Heart right ventricle (tissue), 16 donors: ENCODE results near the gene RPUSD4. TPM values are rescaled to one million over a fixed set of nuclear protein-coding genes. Genes with fewer than 3 reads are reported as not detected.
A peak's percentile ranks its signal among the peaks of the same experiment; 100 is the strongest.

Experiments used
- ATAC-seq, 8 donors: fragments of 200-7000 bp; cut with Tn5 transposase; one replicate each; pipeline ENCODE4 v1.9.1; 2020; ENCODE audit warnings: mild to moderate bottlenecking in 8 of 8, moderate library complexity in 8 of 8, moderate number of reproducible peaks in 1 of 8
- DNase-seq, 2 donors: peaks; one replicate each; pipeline ENCODE4 v3.0.0-alpha.2; 2020
- H3K27ac ChIP-seq, 10 donors: fragments of 200-600 bp; sonication (generic) in 2 of 10; one replicate each; pipeline versions ENCODE4 v1.5.0 to v1.8.0; 2020 to 2022; ENCODE audit warnings: mild to moderate bottlenecking in 3 of 10
- H3K27me3 ChIP-seq, 7 donors: fragments of 200-600 bp; one replicate each; pipeline ENCODE4 v1.8.0; 2021 to 2022; ENCODE audit warnings: mild to moderate bottlenecking in 2 of 7
- H3K36me3 ChIP-seq, 9 donors: fragments of 200-600 bp; sonication (generic) in 1 of 9; one replicate each; pipeline versions ENCODE4 v1.5.0 to v1.8.0; 2020 to 2022; ENCODE audit warnings: mild to moderate bottlenecking in 2 of 9
- H3K4me1 ChIP-seq, 9 donors: fragments of 200-600 bp; sonication (generic) in 1 of 9; one replicate each; pipeline versions ENCODE4 v1.5.0 to v1.8.0; 2020 to 2022; ENCODE audit warnings: mild to moderate bottlenecking in 4 of 9
- H3K4me3 ChIP-seq, 10 donors: fragments of 200-600 bp; sonication (generic) in 2 of 10; one replicate each; pipeline versions ENCODE4 v1.5.0 to v1.8.0; 2020 to 2022; ENCODE audit warnings: mild to moderate bottlenecking in 7 of 10, moderate library complexity in 2 of 10
- H3K9me3 ChIP-seq, 11 donors: fragments of 200-600 bp in 10 of 11; sonication (generic) in 2 of 11; one replicate each; pipeline versions ENCODE4 v1.5.0 to v1.8.0; 2013 to 2022; ENCODE audit warnings: mild to moderate bottlenecking in 2 of 11, control low read depth in 1 of 11, moderate library complexity in 1 of 11
- WGBS, 2 donors: extraction: QIAGEN DNeasy Blood & Tissue Kit; methylation state at CpG; one replicate each; pipeline ENCODE4 v1.1.7; 2013; ENCODE audit warnings: inconsistent platforms in 1 of 2; 5-methylcytosine and 5-hydroxymethylcytosine counted together
- intact Hi-C, 10 donors: fragments of 100-400 bp; cut with DNase I; formaldehyde crosslinking; loops; one replicate each; pipeline versions ENCODE4 v1.11.1 to v1.14.2; 2022
- polyA plus RNA-seq, 2 donors: library from polyadenylated mRNA; stranded (reverse); fragments of 200-250 nt; gene quantifications; one replicate each; pipeline ENCODE4 v1.2.3, GENCODE V29; 2013
- total RNA-seq, 10 donors: library from RNA; stranded (reverse); fragmentation: NEBNext Ultra II Directional in 3 of 10; extraction: Animal tissue kit (Norgen Biotek cat#: 25700) in 3 of 10; gene quantifications; one replicate each; pipeline versions ENCODE4 v1.2.1 to v1.2.4, GENCODE V29; 2021 to 2023
- TF ChIP-seq, protein P1 (sequence below), 9 donors: fragments of 200-600 bp; sonication (generic) in 2 of 9; IDR thresholded peaks; one replicate each; pipeline versions ENCODE4 v1.5.0 to v1.8.0; 2021 to 2022; ENCODE audit warnings: antibody characterized with exemption in 9 of 9, mild to moderate bottlenecking in 5 of 9, moderate library complexity in 1 of 9
- donor health status: Arrhythmogenic right ventricular cardiomyopathy.
- donor health status: ischemic (EF 13 %, LVEDD 7.1; RV severe dilation, severe dysfunction).
- donor health status: healthy with polysubstance abuse.
- donor health status: DM: no; HTN: yes; CAD: no.
- donor health status: DM: no; HTN: no; CAD: no.
- donor health status: ischemic (EF 25% LVEDD 6.9; RV normal size, moderate dysfunction).
- donor health status: ischemic (EF 25% LVEDD 5.7; RV mildly dilated, moderate dysfunction).
- donor health status: healthy.
- donor health status: DM: yes; HTN: yes; CAD: no.
- donor health status: Ischemic cardiomyopathy.
- donor health status: ischemic (EF 35%, LVEDD 5.7; RV mildly dilated, moderate dysfunction).
- donor health status: nonischemic (EF 11% LVEDD 7.7; RV severe dilation, severe dysfunction).
- donor health status: DM: yes; HTN: yes; CAD: no.
- donor health status: PGD.
- donor health status: ischemic (EF 29% LVEDD 5.4; RV normal size, mild dysfunction).
- donor health status: nonischemic (EF 23%, LVEDD 6.1; RV moderate dilation, normal function).

RPUSD4 gene
- total and polyA plus RNA-seq, 12 donors = 12.8 to 70.0 (median 36.8) TPM

DNA sequence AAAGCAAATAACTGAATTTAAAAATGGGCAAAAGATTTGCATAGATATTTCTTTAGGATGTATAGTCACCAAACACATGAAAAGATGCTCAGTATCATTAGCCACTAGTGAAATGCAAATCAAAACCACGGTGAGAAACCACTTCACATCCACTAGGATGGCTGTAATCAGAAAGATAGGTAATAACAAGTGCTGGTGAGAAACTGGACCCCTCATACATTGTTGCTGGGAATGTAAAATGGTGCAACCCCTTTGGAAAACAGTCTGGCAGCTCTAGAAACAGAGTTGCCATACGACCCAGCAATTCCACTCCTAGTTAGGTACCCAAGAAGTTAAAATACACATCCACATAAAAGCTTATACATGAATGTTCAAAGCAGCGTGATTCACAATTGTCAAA lies 16.3 kb downstream of the RPUSD4 start:
- WGBS, 2 donors = 78 to 99% methylated on average over 3 of the region's 3 CpGs
- no peak overlapping the region for H3K4me3 ChIP-seq
- peaks cover 0 to 90% (median 23%) of the 10 kb centered on the region in 9 donors for H3K36me3 ChIP-seq
- no peak overlapping the region for H3K27ac ChIP-seq
- H3K27me3 ChIP-seq = no peaks in the 10 kb centered on the region
- no peak for ATAC-seq
- peaks cover 0 to 7% (median 0%) of the 10 kb centered on the region in 11 donors for H3K9me3 ChIP-seq
- DNase-seq = no peak
- TF ChIP-seq, protein P1, sequence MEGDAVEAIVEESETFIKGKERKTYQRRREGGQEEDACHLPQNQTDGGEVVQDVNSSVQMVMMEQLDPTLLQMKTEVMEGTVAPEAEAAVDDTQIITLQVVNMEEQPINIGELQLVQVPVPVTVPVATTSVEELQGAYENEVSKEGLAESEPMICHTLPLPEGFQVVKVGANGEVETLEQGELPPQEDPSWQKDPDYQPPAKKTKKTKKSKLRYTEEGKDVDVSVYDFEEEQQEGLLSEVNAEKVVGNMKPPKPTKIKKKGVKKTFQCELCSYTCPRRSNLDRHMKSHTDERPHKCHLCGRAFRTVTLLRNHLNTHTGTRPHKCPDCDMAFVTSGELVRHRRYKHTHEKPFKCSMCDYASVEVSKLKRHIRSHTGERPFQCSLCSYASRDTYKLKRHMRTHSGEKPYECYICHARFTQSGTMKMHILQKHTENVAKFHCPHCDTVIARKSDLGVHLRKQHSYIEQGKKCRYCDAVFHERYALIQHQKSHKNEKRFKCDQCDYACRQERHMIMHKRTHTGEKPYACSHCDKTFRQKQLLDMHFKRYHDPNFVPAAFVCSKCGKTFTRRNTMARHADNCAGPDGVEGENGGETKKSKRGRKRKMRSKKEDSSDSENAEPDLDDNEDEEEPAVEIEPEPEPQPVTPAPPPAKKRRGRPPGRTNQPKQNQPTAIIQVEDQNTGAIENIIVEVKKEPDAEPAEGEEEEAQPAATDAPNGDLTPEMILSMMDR (IDR thresholded peaks at IDR 0.05) = no peak
- peaks cover 0 to 19% (median 0%) of the 10 kb centered on the region in 9 donors for H3K4me1 ChIP-seq
- intact Hi-C loops = loop anchor here in 7 of 10 donors (2.0 to 10.0 kb wide), 3 partner anchors 130 to 272 kb away; partner anchors contain the start of gene CDON (in 7 of the 7)

DNA sequence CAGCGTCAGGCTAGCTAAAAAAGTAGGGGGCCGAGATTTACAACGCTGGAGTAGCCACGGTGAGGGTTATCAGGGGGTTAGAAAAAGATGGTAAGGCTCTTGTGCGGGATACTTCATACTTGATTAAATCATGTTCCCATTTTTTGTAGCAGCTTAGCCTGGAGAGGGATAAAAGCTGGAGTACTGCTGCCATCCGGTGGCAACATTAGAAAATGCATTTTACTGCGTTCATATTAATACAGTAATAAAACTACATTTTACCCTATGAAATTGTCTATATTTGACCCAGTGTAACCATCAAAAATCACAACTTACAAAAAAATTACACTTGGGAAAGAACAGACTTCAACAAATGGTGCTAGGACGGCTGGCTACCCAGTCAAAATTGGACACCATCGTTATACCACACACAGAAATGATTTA lies 17.3 kb downstream of the RPUSD4 start:
- H3K4me1 ChIP-seq = peaks cover 0 to 19% (median 0%) of the 10 kb centered on the region in 9 donors
- WGBS, 2 donors = 31 to 43% methylated on average over 9 of the region's 9 CpGs
- peaks cover 0 to 7% (median 0%) of the 10 kb centered on the region in 11 donors for H3K9me3 ChIP-seq

DNA sequence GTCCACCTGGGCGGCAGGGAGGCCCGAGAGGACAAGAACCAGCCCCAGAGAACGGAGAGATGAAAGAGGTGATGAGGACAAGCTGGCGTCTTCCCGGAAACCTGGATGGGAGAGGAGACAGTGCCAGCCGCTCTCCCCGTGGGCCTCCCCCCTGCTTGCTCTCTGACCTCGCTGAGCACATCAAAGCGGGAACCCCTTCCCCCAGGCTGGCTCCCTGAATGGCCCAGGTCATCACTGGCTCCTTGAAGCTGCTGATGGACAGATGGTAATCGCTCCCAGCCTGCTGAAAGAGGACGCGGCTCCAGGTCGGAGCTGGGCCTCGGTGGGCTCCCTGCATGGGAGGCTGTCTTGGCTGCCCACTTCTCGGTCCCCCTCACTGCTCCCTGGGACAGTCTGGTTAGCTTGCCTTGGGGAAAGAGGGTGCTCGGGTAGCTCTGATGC lies 18.4 kb downstream of the RPUSD4 start:
- intact Hi-C loops = loop anchor here (2.0 to 10.0 kb wide), 6 partner anchors 128 to 271 kb away; partner anchors contain the start of genes CDON (in 4 of the 10) and VSIG10L2 (in 1 of the 10)
- ATAC-seq = no peak
- Histone ChIP-seq H3K27me3 (no peaks in the 10 kb centered on the region), H3K36me3 (peaks cover 0 to 86% (median 15%) of the 10 kb centered on the region in 9 donors), H3K9me3 (peaks cover 0 to 7% (median 0%) of the 10 kb centered on the region in 11 donors), H3K4me1 (peaks cover 0 to 14% (median 0%) of the 10 kb centered on the region in 9 donors), H3K4me3 (no peak overlapping the region), H3K27ac (no peak overlapping the region)
- TF ChIP-seq, protein P1 (IDR thresholded peaks at IDR 0.05) = no peak
- 95% methylated on average over 16 of the region's 16 CpGs for WGBS, 2 donors
- DNase-seq = no peak

More for the DNA sequence above, 17.3 kb downstream of the RPUSD4 start:
- H3K27me3 ChIP-seq = no peaks in the 10 kb centered on the region
- DNase-seq = peak in 1 of 2 donors; percentile 36
- intact Hi-C loops = loop anchor here (1.0 to 10.0 kb wide), 8 partner anchors 129 to 272 kb away; partner anchors contain the start of genes CDON (in 4 of the 10) and VSIG10L2 (in 1 of the 10)
- TF ChIP-seq, protein P1 (IDR thresholded peaks at IDR 0.05) = peak; percentile 42 to 78 (median 70)
- no peak overlapping the region for H3K4me3 ChIP-seq
- ATAC-seq = peak in 7 of 8 donors; percentile 38 to 83 (median 65)
- H3K27ac ChIP-seq = peak overlapping the region in 1 of 10 donors; percentile 19
- H3K36me3 ChIP-seq = peaks cover 0 to 90% (median 16%) of the 10 kb centered on the region in 9 donors

GRCh38 chr11:126192361-126192760 lies 19.1 kb downstream of the RPUSD4 start:
- H3K4me3 ChIP-seq = no peak overlapping the region
- TF ChIP-seq, protein P1 (IDR thresholded peaks at IDR 0.05) = no peak
- peaks cover 0 to 9% (median 0%) of the 10 kb centered on the region in 9 donors for H3K4me1 ChIP-seq
- DNase-seq (no peak), ATAC-seq (peak in 1 of 8 donors; percentile 34)
- peaks cover 0 to 85% (median 8%) of the 10 kb centered on the region in 9 donors for H3K36me3 ChIP-seq
- peaks cover 0 to 2% (median 0%) of the 10 kb centered on the region in 11 donors for H3K9me3 ChIP-seq
- 86% methylated on average over 7 of the region's 7 CpGs for WGBS, 2 donors
- H3K27me3 ChIP-seq = no peaks in the 10 kb centered on the region
- intact Hi-C loops = loop anchor here (2.0 to 10.0 kb wide), 6 partner anchors 128 to 270 kb away; partner anchors contain the start of genes CDON (in 4 of the 10) and VSIG10L2 (in 1 of the 10)
- peak overlapping the region in 1 of 10 donors; percentile 15 for H3K27ac ChIP-seq
